Cortex of kidney (tissue), 1 donor: ENCODE data around the gene MPIG6B.

Experiments used
- DNase-seq: peaks from one replicate; lab custom pipeline; 2025; lab: John Stamatoyannopoulos, UW

The MPIG6B gene

DNA sequence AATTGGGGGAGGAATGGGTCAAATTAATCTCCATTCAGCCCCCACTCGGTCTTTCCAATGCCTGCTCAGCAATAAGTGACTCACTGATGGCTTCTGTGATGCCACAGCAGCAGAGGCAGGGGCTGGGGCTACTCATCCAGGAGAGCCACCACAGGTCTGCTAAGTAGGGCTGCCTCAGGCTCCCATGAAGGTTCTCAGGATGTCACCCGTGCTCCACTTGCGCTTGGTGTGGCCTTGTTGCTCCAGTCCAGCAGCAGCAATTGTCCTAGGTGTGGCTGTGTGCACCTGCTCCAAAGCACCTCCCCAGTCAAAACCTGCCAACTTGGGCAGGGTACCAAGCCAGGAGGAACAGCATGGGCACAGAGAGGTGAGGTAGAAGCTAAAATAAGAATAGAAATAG, 1.0 kb upstream of the MPIG6B start:
- no peak for DNase-seq

DNA sequence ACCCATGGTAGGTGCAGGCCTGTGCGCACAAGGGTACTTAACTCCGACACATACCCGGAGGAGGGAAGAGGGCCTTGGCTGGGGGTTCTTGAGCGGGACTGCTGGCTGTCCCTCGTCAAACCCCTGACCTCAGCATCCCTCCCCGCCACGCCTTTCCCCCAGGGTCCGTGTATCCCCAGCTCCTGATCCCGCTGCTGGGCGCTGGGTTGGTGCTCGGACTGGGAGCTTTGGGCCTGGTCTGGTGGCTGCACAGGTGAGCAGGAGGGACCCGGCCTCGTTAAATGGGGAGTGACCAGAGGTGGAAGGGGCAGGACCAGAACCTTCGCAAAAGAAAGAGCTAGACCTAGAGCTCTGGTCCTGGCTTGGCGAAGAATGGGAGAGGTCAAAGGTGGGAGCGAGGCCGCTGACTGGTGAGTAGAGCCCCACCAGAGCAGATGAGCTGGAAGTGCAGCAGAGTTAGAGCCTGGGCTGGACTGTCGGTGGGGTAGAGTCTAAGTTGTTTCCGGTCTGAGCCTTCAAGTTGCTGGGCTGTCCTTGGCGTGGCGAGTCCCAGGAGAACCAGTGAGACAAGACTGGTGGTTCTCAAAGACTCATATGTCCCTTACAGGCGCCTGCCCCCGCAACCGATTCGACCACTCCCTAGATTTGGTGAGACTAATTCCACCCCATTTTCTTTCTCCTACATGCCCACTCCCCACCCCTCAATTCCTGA, 963 bp downstream of the MPIG6B start:
- no peak for DNase-seq

DNA sequence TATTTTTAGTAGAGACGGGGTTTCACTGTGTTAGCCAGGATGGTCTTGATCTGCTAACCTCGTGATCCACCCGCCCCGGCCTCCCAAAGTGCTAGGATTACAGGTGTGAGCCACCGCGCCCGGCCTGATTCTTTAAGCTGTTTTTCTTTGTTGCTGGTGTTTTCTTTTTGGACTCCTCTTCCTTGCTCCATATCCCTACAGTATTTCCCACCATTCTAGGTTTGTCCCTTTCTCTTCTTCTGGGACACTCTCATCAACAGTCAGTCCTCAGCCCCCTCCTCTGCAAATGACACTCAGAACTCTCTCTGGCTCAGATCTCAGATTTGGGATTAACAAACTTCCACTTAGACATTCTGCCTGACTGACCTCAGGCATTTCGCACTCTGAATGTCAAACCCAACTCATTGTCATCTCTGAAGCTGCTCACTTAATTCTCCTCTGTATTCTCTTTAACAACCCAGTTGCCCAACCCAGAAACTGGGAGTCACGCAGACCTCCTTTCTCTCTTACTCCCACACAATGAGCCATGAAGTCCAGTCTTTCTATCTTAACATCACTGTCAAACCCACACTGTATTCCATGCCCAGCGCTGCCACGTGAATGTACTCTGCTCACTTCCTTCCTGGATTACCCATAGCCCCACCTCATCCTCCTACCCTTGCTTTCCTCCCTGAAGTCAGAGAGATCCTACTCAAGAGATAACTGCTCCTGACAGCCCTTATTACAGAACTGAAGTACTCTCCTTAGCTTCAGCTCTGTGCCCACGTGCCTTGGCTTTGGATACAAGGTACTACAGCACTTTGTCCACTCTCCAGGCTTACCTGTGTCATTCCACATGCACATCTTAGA, 2.6 kb downstream of the MPIG6B start:
- no peak for DNase-seq

DNA sequence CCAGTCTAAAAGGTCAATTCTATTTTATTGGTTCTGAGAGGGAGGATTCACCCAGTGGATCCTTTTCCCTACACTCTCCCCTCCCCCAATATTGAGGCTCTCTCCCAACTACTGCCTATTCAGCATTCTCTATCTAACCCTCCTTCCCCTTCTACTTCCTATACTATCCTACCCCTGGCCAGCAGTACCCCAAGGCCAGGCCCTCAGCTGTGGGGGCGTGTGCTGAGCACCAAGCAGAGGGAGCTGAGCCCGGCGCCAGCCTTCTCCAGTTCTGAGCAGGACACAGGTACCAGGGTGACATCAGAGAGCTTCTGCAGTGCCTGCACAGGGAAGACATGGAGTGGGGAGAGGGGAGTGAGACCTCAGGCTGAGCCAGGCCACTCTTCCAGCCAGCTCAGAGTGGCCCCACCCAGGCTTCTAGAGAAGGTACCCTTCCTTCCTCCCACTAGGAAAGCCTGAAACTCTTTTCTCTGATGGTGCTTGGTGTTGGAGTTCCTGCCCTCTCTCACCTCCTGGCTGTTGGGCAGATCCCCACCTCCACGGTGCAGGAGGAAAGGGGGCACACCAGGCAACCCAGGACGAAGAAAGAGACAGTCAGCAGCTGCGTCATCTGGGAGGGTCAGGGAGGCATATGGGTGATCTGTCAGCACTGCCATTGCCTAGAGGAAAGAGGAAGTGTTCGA, 4.0 kb downstream of the MPIG6B start:
- no peak for DNase-seq

DNA sequence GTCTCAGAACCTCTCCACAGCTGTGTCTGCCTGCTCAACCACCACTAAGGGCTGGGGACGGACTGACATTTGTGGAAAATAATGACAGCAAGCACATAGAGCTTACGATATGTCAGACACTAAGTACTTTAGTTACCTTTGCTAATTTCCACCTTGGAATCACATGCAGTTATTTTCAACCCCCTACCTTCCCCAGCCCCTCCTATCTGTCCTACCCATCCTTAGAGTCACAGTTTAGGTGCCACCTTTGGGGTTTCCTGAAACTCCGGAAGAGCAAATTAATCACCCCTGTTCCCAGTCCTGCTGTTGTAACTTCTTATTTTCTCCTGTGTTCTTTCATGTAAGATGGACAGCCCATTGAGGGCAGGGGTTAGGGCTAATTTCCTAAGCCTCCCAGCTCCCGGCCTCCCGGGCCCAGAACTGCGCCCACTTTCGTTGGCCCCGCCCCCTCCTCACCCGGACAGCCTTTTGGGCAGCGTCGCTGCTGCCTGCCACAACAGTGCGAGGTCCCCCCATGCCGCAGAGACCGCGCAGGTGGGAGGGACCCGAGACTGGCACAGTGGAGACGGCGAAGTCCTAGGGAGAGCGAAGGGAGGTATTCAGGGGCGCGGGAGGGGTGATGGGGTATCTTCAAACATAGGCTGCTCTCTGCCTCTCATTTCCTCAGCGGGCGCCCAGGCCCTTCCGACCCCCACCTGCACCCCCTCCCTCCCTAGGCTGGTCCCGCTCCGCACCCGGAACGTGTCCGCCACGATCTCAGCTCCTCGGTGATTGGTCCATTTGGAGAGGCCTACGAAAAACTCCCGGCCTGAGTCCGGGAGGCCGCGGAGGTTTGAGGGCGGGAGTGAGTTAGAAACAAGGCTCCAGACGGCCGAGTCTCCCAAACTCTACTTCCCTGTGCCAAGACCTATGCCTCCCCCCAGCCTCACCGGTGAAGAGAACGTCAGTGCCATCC, 4.8 kb downstream of the MPIG6B start:
- DNase-seq: no peak

- DNase-seq: no peak
Measured at GRCh38 chr6:31728767-31729514, 5.8 kb downstream of the MPIG6B start, which contains the start of gene DDAH2. Gene DDAH2 (minus strand): TSS chr6:31729299. CDS start chr6:31729161, 138 bp downstream.

DNA sequence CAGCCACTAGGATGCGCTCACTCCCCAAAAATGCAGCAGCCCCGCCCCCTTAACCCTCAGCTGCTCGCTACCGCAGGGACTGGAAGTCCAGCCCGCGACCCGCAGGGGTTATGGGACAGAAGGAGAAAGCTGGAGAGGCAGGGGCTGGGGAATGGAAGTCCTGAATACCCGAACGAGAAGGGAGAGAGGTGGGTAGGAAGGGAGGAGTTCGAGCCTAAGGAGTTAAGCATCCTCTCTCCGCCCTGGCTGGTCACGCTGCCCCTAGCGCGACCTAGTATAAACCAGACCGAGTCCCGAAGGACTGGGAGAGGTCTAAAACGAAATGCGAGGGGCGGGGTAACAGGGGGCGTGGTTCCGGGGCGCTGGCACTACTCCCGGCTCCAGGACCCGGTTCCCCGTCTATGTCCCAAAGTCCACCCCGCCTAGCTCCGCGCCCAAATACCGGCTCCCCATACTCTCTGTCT, 6.4 kb downstream of the MPIG6B start:
- DNase-seq: no peak

DNA sequence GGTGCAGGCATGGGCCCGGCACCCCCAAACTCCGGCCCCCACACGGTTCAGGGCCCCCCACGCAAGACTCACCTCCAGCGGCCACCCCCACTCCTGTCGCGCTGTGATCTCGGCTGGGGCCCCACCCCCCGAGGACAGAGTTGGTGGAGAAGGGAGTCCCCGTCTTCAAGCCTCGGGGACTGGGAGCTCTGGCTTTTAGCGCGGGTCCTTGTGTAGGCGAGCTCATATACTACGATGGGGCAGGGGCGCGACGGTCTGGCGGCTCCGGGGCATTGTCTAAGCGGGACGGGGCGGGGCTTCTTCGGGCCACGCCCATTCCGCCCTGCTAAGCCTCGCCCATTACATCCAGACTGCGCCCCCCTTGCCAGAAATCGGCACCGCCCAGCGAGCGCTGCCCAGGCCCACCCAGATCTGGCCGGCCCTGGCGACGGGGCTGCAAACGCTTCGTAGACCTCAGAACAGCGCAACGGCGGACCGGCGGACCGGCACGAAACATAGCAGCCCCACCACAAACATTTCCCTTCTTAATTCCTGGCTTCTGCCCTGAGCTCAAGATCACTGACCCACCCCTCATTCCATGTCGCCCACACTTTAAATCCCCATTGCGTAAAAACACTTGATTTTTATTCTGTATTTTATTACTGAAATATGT, 6.9 kb downstream of the MPIG6B start:
- DNase-seq: peak; percentile 47

DNA sequence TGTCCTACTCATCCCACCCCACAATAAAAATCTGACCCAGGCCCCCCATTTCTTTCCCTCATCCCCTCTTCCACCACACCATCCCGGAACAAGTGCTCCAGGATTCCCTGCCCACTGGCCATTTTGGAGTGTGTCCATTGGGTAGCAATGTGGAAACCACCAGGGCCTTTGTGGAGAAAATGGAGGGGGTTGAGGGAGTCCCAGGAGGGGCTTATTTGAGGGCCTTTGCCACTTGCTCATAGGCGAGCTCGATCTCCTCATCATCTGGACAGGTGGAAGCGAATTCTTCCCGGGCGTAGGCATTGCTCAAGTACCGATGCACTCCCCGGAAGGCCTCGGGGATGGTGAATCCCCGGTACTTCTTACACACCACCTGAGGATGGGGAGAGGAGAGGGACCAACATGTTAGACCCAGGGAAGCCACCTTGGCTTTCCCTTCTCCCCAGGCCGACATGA, 7.5 kb downstream of the MPIG6B start:
- DNase-seq: no peak

GRCh38 chr6:31732029-31732428, 8.9 kb downstream of the MPIG6B start:
- no peak for DNase-seq

DNA sequence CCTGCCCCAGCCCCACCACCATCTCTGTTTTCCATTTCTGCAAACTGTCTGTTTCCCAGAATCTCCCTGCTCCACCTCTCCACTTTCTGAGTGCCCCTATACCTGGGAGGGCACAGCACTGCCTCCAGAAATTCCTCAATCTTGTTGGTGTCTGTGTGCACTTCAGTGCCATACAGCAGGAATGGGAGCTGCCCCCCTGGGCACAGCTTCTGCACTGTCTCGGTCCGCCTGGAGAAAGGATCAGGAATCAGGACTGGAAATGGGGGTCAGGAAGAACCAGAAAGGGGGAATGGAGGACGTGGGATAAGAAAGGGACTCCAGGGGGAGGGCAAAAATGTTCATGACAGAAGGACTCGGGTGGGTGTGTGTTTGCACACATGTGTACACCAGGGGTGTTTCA, 10.6 kb downstream of the MPIG6B start:
- DNase-seq: no peak

GRCh38 chr6:31734247-31734820, 11.2 kb downstream of the MPIG6B start:
- DNase-seq: no peak

- no peak for DNase-seq
Measured at GRCh38 chr6:31734821-31735406, 11.7 kb downstream of the MPIG6B start.

GRCh38 chr6:31736021-31736767, 13.0 kb downstream of the MPIG6B start, which contains the start of gene CLIC1:
Gene CLIC1 (minus strand): TSS chr6:31736530. CDS start chr6:31736300, 230 bp downstream.
- DNase-seq: peak; percentile 70

GRCh38 chr6:31736768-31737314, 13.7 kb downstream of the MPIG6B start:
- DNase-seq: no peak

GRCh38 chr6:31737315-31737990, 14.3 kb downstream of the MPIG6B start:
- DNase-seq: no peak
